Heart left ventricle (tissue), 16 donors: ENCODE results near the gene NCL. TPM values are rescaled to one million over a fixed set of nuclear protein-coding genes. Genes with fewer than 3 reads are reported as not detected.

Experiments used
- ATAC-seq, 4 donors: fragments of 200-7000 bp; cut with Tn5 transposase; one replicate each; pipeline ENCODE4 v1.9.1; 2020 to 2022; ENCODE audit warnings: moderate library complexity in 4 of 4, mild to moderate bottlenecking in 3 of 4, moderate number of reproducible peaks in 1 of 4
- DNase-seq, 5 donors: peaks; one replicate each; pipeline ENCODE4 v3.0.0-alpha.2; 2020
- H3K27ac ChIP-seq, 12 donors: fragments of 200-600 bp; sonication (generic) in 4 of 12; one replicate each; pipeline versions ENCODE4 v1.5.0 to v1.8.0; 2016 to 2022; ENCODE audit warnings: mild to moderate bottlenecking in 2 of 12
- H3K27me3 ChIP-seq, 9 donors: fragments of 200-600 bp; sonication (generic) in 2 of 9; one replicate each; pipeline versions ENCODE4 v1.5.1 to v1.8.0; 2016 to 2022; ENCODE audit warnings: mild to moderate bottlenecking in 3 of 9
- H3K36me3 ChIP-seq, 9 donors: fragments of 200-600 bp; sonication (generic) in 2 of 9; one replicate each; pipeline versions ENCODE4 v1.5.0 to v1.8.0; 2018 to 2022; ENCODE audit warnings: mild to moderate bottlenecking in 2 of 9
- H3K4me1 ChIP-seq, 12 donors: fragments of 200-600 bp; sonication (generic) in 4 of 12; one replicate each; pipeline versions ENCODE4 v1.5.0 to v1.8.0; 2016 to 2022; ENCODE audit warnings: mild to moderate bottlenecking in 3 of 12
- H3K4me3 ChIP-seq, 12 donors: fragments of 200-600 bp; sonication (generic) in 4 of 12; one replicate each; pipeline versions ENCODE4 v1.5.0 to v1.8.0; 2017 to 2022; ENCODE audit warnings: mild to moderate bottlenecking in 9 of 12, moderate library complexity in 4 of 12
- H3K9me3 ChIP-seq, 12 donors: fragments of 200-600 bp; sonication (generic) in 4 of 12; one replicate each; pipeline versions ENCODE4 v1.5.0 to v1.8.0; 2016 to 2022; ENCODE audit warnings: mild to moderate bottlenecking in 1 of 12
- POLR2A ChIP-seq, 2 donors: fragments of 450-650 bp; IDR thresholded peaks; one replicate each; pipeline ENCODE4 v1.6.1; 2017; ENCODE audit warnings: antibody characterized with exemption in 2 of 2, mild to moderate bottlenecking in 2 of 2, moderate library complexity in 2 of 2
- WGBS, 4 donors: extraction: QIAGEN DNeasy Blood & Tissue Kit in 2 of 4; methylation state at CpG; one replicate each; pipeline versions ENCODE4 v1.1.5 to v1.1.7; 2013 to 2018; 5-methylcytosine and 5-hydroxymethylcytosine counted together
- intact Hi-C, 10 donors: fragments of 100-400 bp; cut with DNase I; formaldehyde crosslinking; loops; one replicate each; pipeline versions ENCODE4 v1.11.1 to v1.14.2; 2022
- polyA plus RNA-seq, 2 donors: library from polyadenylated mRNA; stranded (reverse); fragments of 200-250 nt; gene quantifications; one replicate each; pipeline ENCODE4 v1.2.3, GENCODE V29; 2013
- total RNA-seq, 9 donors: library from RNA; depleted of rRNA in 2 of 9; stranded (reverse); fragments of >200 nt in 2 of 9; fragmentation: NEBNext Ultra II Directional in 3 of 9; extraction: Animal tissue kit (Norgen Biotek cat#: 25700) in 3 of 9; gene quantifications; one replicate each; pipeline versions ENCODE4 v1.1.0 to v1.2.4, GENCODE V29; 2016 to 2023
- TF ChIP-seq, protein P1 (sequence below), 12 donors: fragments of 200-600 bp; sonication (generic) in 4 of 12; IDR thresholded peaks; one replicate each; pipeline versions ENCODE4 v1.5.0 to v1.8.0; 2018 to 2022; ENCODE audit warnings: antibody characterized with exemption in 12 of 12, mild to moderate bottlenecking in 5 of 12
- donor health status: ischemic (EF 13 %, LVEDD 7.1; RV severe dilation, severe dysfunction).
- donor health status: healthy with polysubstance abuse.
- donor health status: DM: no; HTN: yes; CAD: no.
- donor health status: DM: no; HTN: no; CAD: no.
- donor health status: ischemic (EF 25% LVEDD 6.9; RV normal size, moderate dysfunction).
- donor health status: ischemic (EF 25% LVEDD 5.7; RV mildly dilated, moderate dysfunction).
- donor health status: healthy.
- donor health status: DM: yes; HTN: yes; CAD: no.
- donor health status: ischemic (EF 35%, LVEDD 5.7; RV mildly dilated, moderate dysfunction).
- donor health status: nonischemic (EF 11% LVEDD 7.7; RV severe dilation, severe dysfunction).
- donor health status: DM: yes; HTN: yes; CAD: no.
- donor health status: PGD.
- donor health status: ischemic (EF 29% LVEDD 5.4; RV normal size, mild dysfunction).
- donor health status: nonischemic (EF 23%, LVEDD 6.1; RV moderate dilation, normal function).

NCL gene
- total and polyA plus RNA-seq, 11 donors: 60.9 to 352 (median 274) TPM

DNA sequence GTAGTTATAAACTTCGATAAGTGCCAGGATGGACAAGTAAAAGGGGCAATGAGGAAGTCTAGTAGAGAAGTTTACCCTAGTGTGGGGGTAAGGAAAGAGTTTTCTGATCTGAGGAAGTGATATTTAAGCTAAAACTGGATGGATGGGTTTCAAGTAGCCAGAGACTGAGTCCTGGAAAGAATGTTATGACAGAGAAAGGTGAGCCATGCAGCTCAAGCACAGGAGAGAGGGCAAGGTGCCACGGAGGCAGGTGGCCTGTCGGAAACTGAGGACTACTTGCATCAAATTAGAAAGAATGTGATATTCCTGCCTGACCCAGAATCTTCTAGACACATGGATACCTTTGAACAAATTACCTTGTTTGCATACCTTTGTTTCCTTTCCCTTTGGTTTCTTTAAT is 39.5 kb upstream of the NCL start:
- ATAC-seq (no peak), DNase-seq (no peak)
- intact Hi-C loops: no loop called here
- Histone ChIP-seq H3K9me3 (no peaks in the 10 kb centered on the region), H3K36me3 (peaks cover 0 to 26% (median 0%) of the 10 kb centered on the region in 9 donors), H3K4me1 (no peaks in the 10 kb centered on the region), H3K4me3 (no peak overlapping the region), H3K27ac (no peak overlapping the region), H3K27me3 (no peaks in the 10 kb centered on the region)
- no peak for TF ChIP-seq POLR2A (IDR thresholded peaks at IDR 0.05)
- TF ChIP-seq, protein P1, sequence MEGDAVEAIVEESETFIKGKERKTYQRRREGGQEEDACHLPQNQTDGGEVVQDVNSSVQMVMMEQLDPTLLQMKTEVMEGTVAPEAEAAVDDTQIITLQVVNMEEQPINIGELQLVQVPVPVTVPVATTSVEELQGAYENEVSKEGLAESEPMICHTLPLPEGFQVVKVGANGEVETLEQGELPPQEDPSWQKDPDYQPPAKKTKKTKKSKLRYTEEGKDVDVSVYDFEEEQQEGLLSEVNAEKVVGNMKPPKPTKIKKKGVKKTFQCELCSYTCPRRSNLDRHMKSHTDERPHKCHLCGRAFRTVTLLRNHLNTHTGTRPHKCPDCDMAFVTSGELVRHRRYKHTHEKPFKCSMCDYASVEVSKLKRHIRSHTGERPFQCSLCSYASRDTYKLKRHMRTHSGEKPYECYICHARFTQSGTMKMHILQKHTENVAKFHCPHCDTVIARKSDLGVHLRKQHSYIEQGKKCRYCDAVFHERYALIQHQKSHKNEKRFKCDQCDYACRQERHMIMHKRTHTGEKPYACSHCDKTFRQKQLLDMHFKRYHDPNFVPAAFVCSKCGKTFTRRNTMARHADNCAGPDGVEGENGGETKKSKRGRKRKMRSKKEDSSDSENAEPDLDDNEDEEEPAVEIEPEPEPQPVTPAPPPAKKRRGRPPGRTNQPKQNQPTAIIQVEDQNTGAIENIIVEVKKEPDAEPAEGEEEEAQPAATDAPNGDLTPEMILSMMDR (IDR thresholded peaks at IDR 0.05): no peak
- WGBS, 4 donors: 88 to 94% (median 90%) methylated on average over 3 of the region's 3 CpGs

DNA sequence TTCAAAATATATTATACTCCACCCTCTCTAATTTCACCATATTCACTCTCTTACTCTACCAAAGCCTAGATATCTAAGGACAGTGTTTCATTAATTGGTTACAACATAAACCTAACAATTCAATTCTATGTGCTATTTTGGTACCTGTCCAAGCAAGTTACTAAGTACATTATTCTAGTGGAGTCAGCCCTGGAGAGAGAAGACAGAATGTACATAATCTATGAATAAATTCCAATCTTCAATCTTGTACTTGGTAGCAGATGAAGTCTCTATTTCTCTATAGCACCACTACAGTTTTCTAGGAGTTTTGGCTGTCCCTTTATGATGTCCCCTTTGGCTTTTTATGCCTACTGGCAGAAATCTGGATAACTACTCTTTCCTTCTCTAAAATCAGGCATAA is 38.3 kb upstream of the NCL start:
- H3K27ac ChIP-seq: no peak overlapping the region
- H3K36me3 ChIP-seq: peaks cover 0 to 26% (median 0%) of the 10 kb centered on the region in 9 donors
- intact Hi-C loops: no loop called here
- ATAC-seq (no peak), DNase-seq (no peak)
- no peaks in the 10 kb centered on the region for H3K9me3 ChIP-seq
- TF ChIP-seq POLR2A (IDR thresholded peaks at IDR 0.05): no peak
- TF ChIP-seq, protein P1 (IDR thresholded peaks at IDR 0.05): no peak
- no peaks in the 10 kb centered on the region for H3K27me3 ChIP-seq
- H3K4me3 ChIP-seq: no peak overlapping the region
- no peaks in the 10 kb centered on the region for H3K4me1 ChIP-seq

DNA sequence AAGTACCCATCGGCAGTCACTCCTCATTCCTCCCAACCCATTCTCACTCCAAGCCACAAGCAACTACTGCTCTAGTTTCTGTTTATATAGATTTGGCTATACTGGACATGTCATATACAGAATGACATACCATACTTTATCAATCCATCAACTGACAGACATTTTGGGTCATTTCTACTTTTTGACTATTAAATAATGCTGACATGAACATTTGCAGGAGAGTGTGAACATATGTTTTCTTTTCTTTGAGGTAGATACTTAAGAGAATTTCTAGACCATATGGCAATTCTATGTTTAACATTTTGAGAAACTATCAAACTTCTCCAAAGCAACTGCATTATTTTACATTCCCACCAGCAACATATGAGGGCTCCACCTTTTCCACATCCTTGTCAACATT is 33.4 kb upstream of the NCL start:
- no peak for TF ChIP-seq POLR2A (IDR thresholded peaks at IDR 0.05)
- TF ChIP-seq, protein P1 (IDR thresholded peaks at IDR 0.05): no peak
- 81 to 100% (median 96%) methylated on average over 1 of the region's 1 CpG for WGBS, 4 donors
- no peak overlapping the region for H3K4me3 ChIP-seq
- H3K9me3 ChIP-seq: no peaks in the 10 kb centered on the region
- no peaks in the 10 kb centered on the region for H3K4me1 ChIP-seq
- DNase-seq (no peak), ATAC-seq (no peak)
- intact Hi-C loops: no loop called here
- no peak overlapping the region for H3K27ac ChIP-seq
- peaks cover 0 to 6% (median 0%) of the 10 kb centered on the region in 9 donors for H3K36me3 ChIP-seq
- H3K27me3 ChIP-seq: no peaks in the 10 kb centered on the region

DNA sequence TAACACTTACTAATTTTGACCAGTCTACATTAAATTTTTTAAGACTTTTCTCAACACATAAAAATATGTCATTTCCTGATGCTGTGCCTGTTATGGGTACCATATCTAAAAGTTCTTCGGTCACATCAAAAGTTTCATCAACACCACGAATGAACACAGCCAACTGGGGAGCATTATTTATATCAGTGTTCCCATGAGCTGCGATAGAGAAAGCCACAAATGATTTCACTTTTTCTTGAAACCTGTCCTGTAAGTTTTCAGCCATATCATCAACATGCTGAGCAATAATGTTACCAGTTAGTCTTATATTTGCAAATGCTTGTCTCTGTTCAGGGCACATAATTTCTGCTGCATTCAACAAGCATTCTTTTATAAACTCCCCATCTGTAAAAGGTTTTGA is 30.4 kb upstream of the NCL start:
- no peaks in the 10 kb centered on the region for H3K36me3 ChIP-seq
- no peak overlapping the region for H3K4me3 ChIP-seq
- no peak overlapping the region for H3K27ac ChIP-seq
- TF ChIP-seq POLR2A (IDR thresholded peaks at IDR 0.05): no peak
- TF ChIP-seq, protein P1 (IDR thresholded peaks at IDR 0.05): no peak
- no peaks in the 10 kb centered on the region for H3K27me3 ChIP-seq
- DNase-seq (no peak), ATAC-seq (no peak)
- H3K4me1 ChIP-seq: no peaks in the 10 kb centered on the region
- intact Hi-C loops: no loop called here
- no peaks in the 10 kb centered on the region for H3K9me3 ChIP-seq
- WGBS, 4 donors: 72 to 85% (median 78%) methylated on average over 3 of the region's 3 CpGs
